HG03558 (cell line): ENCODE data around the gene PEMT.

Experiments used
- ATAC-seq: cut with Tn5 transposase; IDR thresholded peaks from one replicate; pipeline ENCODE4 v1.9.1; 2021; ENCODE audit warnings: moderate number of reproducible peaks; ENCODE audit not compliant: unreplicated experiment; ENCODE audit errors: extremely low read depth

Gene PEMT

GRCh38 chr17:17555906-17556305, 35.6 kb downstream of the PEMT start:
- ATAC-seq: no peak

GRCh38 chr17:17555151-17555550, 36.4 kb downstream of the PEMT start:
- no peak for ATAC-seq

GRCh38 chr17:17554266-17554665, 37.2 kb downstream of the PEMT start:
- ATAC-seq: no peak

- no peak for ATAC-seq
Measured at GRCh38 chr17:17553217-17554195, 38.0 kb downstream of the PEMT start.

GRCh38 chr17:17552351-17553216, 38.9 kb downstream of the PEMT start:
- no peak for ATAC-seq

GRCh38 chr17:17551361-17551760, 40.1 kb downstream of the PEMT start:
- ATAC-seq: no peak

GRCh38 chr17:17549732-17550366, 41.7 kb downstream of the PEMT start:
- ATAC-seq: no peak

GRCh38 chr17:17548044-17548443, 43.5 kb downstream of the PEMT start:
- no peak for ATAC-seq

GRCh38 chr17:17547210-17547764, 44.2 kb downstream of the PEMT start:
- ATAC-seq: no peak

GRCh38 chr17:17546399-17547185, 44.9 kb downstream of the PEMT start:
- ATAC-seq: no peak

- no peak for ATAC-seq
Measured at GRCh38 chr17:17545984-17546383, 45.5 kb downstream of the PEMT start.

- no peak for ATAC-seq
Measured at GRCh38 chr17:17545031-17545820, 46.3 kb downstream of the PEMT start.

- no peak for ATAC-seq
Measured at GRCh38 chr17:17542906-17543635, 48.4 kb downstream of the PEMT start.

GRCh38 chr17:17541640-17542001, 49.9 kb downstream of the PEMT start:
- no peak for ATAC-seq

GRCh38 chr17:17540935-17541639, 50.4 kb downstream of the PEMT start:
- ATAC-seq: no peak

GRCh38 chr17:17540278-17540906, 51.1 kb downstream of the PEMT start:
- no peak for ATAC-seq

GRCh38 chr17:17539591-17539990, 51.9 kb downstream of the PEMT start:
- no peak for ATAC-seq
